Keratinocyte (primary cell): ENCODE data around the gene RUNX1. TPM values are rescaled to one million over a fixed set of nuclear protein-coding genes. Genes with fewer than 3 reads are reported as not detected.

ENCODE experiments used
- DNase-seq: peaks from one replicate; pipeline ENCODE4 v3.0.0-alpha.2; 2011; ENCODE audit warnings: low read depth, missing footprints, low spot score
- FAIRE-seq: peaks from 2 replicates; lab custom pipeline; 2011; peaks lifted over from hg19 to GRCh38; lab: Jason Lieb, UNC
- H2AFZ ChIP-seq: 2 replicates; pipeline ENCODE4 v1.6.0; 2012; ENCODE audit warnings: low read length, control low read depth, inconsistent platforms; ENCODE audit not compliant: control insufficient read depth
- H3K27ac ChIP-seq: 2 replicates; pipeline ENCODE4 v1.5.1; 2011; ENCODE audit warnings: low read length; ENCODE audit not compliant: control insufficient read depth, insufficient read depth
- H3K27me3 ChIP-seq: 3 replicates; pipeline ENCODE4 v1.6.0; 2011; ENCODE audit warnings: low read length; ENCODE audit not compliant: control insufficient read depth, insufficient read depth; ENCODE audit errors: extremely low read depth
- H3K36me3 ChIP-seq, 2 experiments: 2 replicates in 1 of 2; 3 replicates in 1 of 2; pipeline ENCODE4 v1.5.1; 2011; ENCODE audit warnings: low read length in 2 of 2, mild to moderate bottlenecking in 1 of 2; ENCODE audit not compliant: control insufficient read depth in 2 of 2, insufficient read depth in 2 of 2; ENCODE audit errors: extremely low read depth in 1 of 2
- H3K4me1 ChIP-seq: 3 replicates; pipeline ENCODE4 v1.5.1; 2011; ENCODE audit warnings: low read length; ENCODE audit not compliant: control insufficient read depth, insufficient read depth; ENCODE audit errors: extremely low read depth
- H3K4me2 ChIP-seq: 3 replicates; pipeline ENCODE4 v1.6.0; 2011; ENCODE audit warnings: low read depth, low read length; ENCODE audit not compliant: control insufficient read depth, insufficient read depth; ENCODE audit errors: extremely low read depth
- H3K4me3 ChIP-seq, 3 experiments: fragments of 200-600 bp in 1 of 3; sonication (generic) in 1 of 3; 2 replicates in 2 of 3; 3 replicates in 1 of 3; pipeline ENCODE4 v1.5.1; 2011 to 2016; ENCODE audit warnings: low read length in 3 of 3, mild to moderate bottlenecking in 3 of 3, control low read depth in 2 of 3, inconsistent platforms in 1 of 3, low read depth in 1 of 3, mixed read lengths in 1 of 3, mixed run types in 1 of 3, moderate library complexity in 1 of 3; ENCODE audit not compliant: control insufficient read depth in 2 of 3, insufficient read depth in 2 of 3; ENCODE audit errors: extremely low read depth in 1 of 3
- H3K79me2 ChIP-seq: 2 replicates; pipeline ENCODE4 v1.6.0; 2012; ENCODE audit warnings: low read length; ENCODE audit not compliant: control insufficient read depth, insufficient read depth
- H3K9ac ChIP-seq: 3 replicates; pipeline ENCODE4 v1.6.0; 2011; ENCODE audit warnings: low read length; ENCODE audit not compliant: control insufficient read depth, insufficient read depth; ENCODE audit errors: extremely low read depth
- H3K9me1 ChIP-seq: 3 replicates; pipeline ENCODE4 v1.6.0; 2011; ENCODE audit warnings: low read length; ENCODE audit not compliant: control insufficient read depth, insufficient read depth; ENCODE audit errors: extremely low read depth
- H3K9me3 ChIP-seq: 2 replicates; pipeline ENCODE4 v1.5.1; 2012; ENCODE audit warnings: low read depth, low read length; ENCODE audit not compliant: control insufficient read depth
- H4K20me1 ChIP-seq: 3 replicates; pipeline ENCODE4 v1.6.0; 2011; ENCODE audit warnings: low read length; ENCODE audit not compliant: control insufficient read depth, insufficient read depth; ENCODE audit errors: extremely low read depth
- CTCF ChIP-seq, 3 experiments: IDR thresholded peaks in 1 of 3; conservative IDR thresholded peaks in 1 of 3; optimal IDR thresholded peaks in 1 of 3; 2 replicates in 2 of 3; 3 replicates in 1 of 3; pipeline versions ENCODE3 to v1.5.1; 2011; ENCODE audit warnings: low read length in 3 of 3, mild to moderate bottlenecking in 3 of 3, moderate library complexity in 2 of 3, control low read depth in 1 of 3, inconsistent platforms in 1 of 3; ENCODE audit not compliant: insufficient read depth in 2 of 3; ENCODE audit errors: extremely low read depth in 1 of 3
- EZH2 ChIP-seq: IDR thresholded peaks from one replicate; pipeline ENCODE4 v1.6.1; 2012; ENCODE audit warnings: inconsistent platforms, mild to moderate bottlenecking, low read length, moderate library complexity
- dilution Hi-C: fragments of 300-500 bp; cut with MboI; formaldehyde crosslinking; loops from one replicate; pipeline ENCODE4 v1.7.0; 2020; ENCODE audit warnings: low sequenced_read_pairs; ENCODE audit not compliant: extremely low pct_ligation_motif_present
- polyA plus RNA-seq, 5 experiments: library from polyadenylated mRNA; depleted of rRNA in 3 of 5; stranded (reverse) in 3 of 5; stranded (forward) in 1 of 5; unstranded in 1 of 5; fragments of >200 nt; gene quantifications; 1 replicate in 1 of 5; 2 replicates in 3 of 5; 3 replicates in 1 of 5; pipeline versions ENCODE4 v1.2.1 to v1.2.3, GENCODE V29; 2011 to 2012; ENCODE audit warnings: missing spikeins in 2 of 5, low read depth in 1 of 5, low replicate concordance in 1 of 5

Gene RUNX1
- polyA plus RNA-seq, 1 donor (not counting 4 experiments of a cell fraction or from before 2014, with no cell fraction given), result 44.9 TPM

- Histone ChIP-seq H3K36me3 (peaks cover 42 to 70% of the 10 kb centered on the region in 2 experiments), H3K27ac (no peak overlapping the region)
- FAIRE-seq, result no peak
Measured at GRCh38 chr21:34821717-34822116, 227.4 kb downstream of the RUNX1 start.

GRCh38 chr21:34820051-34820450 is 229.1 kb downstream of the RUNX1 start:
- H3K4me1 ChIP-seq, result peaks cover 68% of the 10 kb centered on the region
- no peak overlapping the region for H3K4me2 ChIP-seq
- no peak for TF ChIP-seq EZH2
- no peak for TF ChIP-seq CTCF (optimal IDR thresholded peaks at IDR 0.05 in 1 of 3, IDR thresholded peaks at IDR 0.05 in 1 of 3, conservative IDR thresholded peaks at IDR 0.05 in 1 of 3; ENCODE audit: extremely low read depth in 1 of 3, insufficient read depth in 2 of 3, low read length in 3 of 3)
- no peaks in the 10 kb centered on the region for H3K27me3 ChIP-seq
- FAIRE-seq (no peak), DNase-seq (no peak)
- peak overlapping the region; percentile 71 for H3K27ac ChIP-seq
- H4K20me1 ChIP-seq, result peaks cover 4% of the 10 kb centered on the region
- no peak overlapping the region for H3K4me3 ChIP-seq
- no peak overlapping the region for H2AFZ ChIP-seq
- H3K9me1 ChIP-seq, result no peaks in the 10 kb centered on the region
- H3K79me2 ChIP-seq, result peaks cover 36% of the 10 kb centered on the region
- H3K9ac ChIP-seq, result no peak overlapping the region
- dilution Hi-C loops, result no loop called here
- peaks cover 35 to 76% of the 10 kb centered on the region in 2 experiments for H3K36me3 ChIP-seq
- H3K9me3 ChIP-seq, result no peaks in the 10 kb centered on the region

More at GRCh38 chr21:34821717-34822116, 227.4 kb downstream of the RUNX1 start:
- Histone ChIP-seq H3K4me3 (no peak overlapping the region), H3K9me1 (no peaks in the 10 kb centered on the region), H2AFZ (no peak overlapping the region), H3K79me2 (peaks cover 41% of the 10 kb centered on the region), H4K20me1 (peaks cover 4% of the 10 kb centered on the region), H3K9me3 (no peaks in the 10 kb centered on the region), H3K4me2 (no peak overlapping the region), H3K4me1 (peaks cover 51% of the 10 kb centered on the region), H3K9ac (no peak overlapping the region), H3K27me3 (no peaks in the 10 kb centered on the region)
- no peak for DNase-seq
- dilution Hi-C loops, result no loop called here
- TF ChIP-seq CTCF (optimal IDR thresholded peaks at IDR 0.05 in 1 of 3, IDR thresholded peaks at IDR 0.05 in 1 of 3, conservative IDR thresholded peaks at IDR 0.05 in 1 of 3; ENCODE audit: extremely low read depth in 1 of 3, insufficient read depth in 2 of 3, low read length in 3 of 3) (no peak), EZH2 (no peak)
